HEK293 (cell line): ENCODE data around the gene TCEAL3.

Experiments
- CTCF ChIA-PET: fragments of 350-600 bp; formaldehyde crosslinking; extraction: SDS; loops from one replicate; lab custom pipeline; 2021; ENCODE audit warnings: antibody characterized with exemption; lab: Yijun Ruan, JAX
- POLR2A ChIA-PET: fragments of 300-600 bp; formaldehyde crosslinking; extraction: SDS; loops from one replicate; lab custom pipeline; 2020; ENCODE audit warnings: antibody characterized with exemption, inconsistent platforms; lab: Yijun Ruan, JAX
- H3K27ac ChIP-seq: fragments of 200-500 bp; sonication (Bioruptor generic); 2 replicates; pipeline ENCODE4 v1.5.1; 2014; ENCODE audit warnings: low read depth, low read length, control low read depth, inconsistent platforms; ENCODE audit errors: extremely low read depth
- H3K36me3 ChIP-seq, 2 experiments: fragments of 200-500 bp in 1 of 2; sonication (Bioruptor generic) in 1 of 2; 1 replicate in 1 of 2; 2 replicates in 1 of 2; pipeline ENCODE4 v1.5.1; 2014 to 2017; ENCODE audit warnings: inconsistent platforms in 2 of 2, low read length in 2 of 2; ENCODE audit not compliant: control insufficient read depth in 2 of 2, insufficient read depth in 1 of 2
- H3K4me1 ChIP-seq: fragments of 200-500 bp; sonication (Bioruptor generic); 2 replicates; pipeline ENCODE4 v1.5.1; 2014; ENCODE audit warnings: mild to moderate bottlenecking, low read length, inconsistent platforms; ENCODE audit not compliant: control insufficient read depth, insufficient read depth
- H3K4me3 ChIP-seq: 2 replicates; pipeline ENCODE4 v1.5.1; 2011; ENCODE audit warnings: low read depth, mild to moderate bottlenecking, control low read depth, low read length, moderate library complexity
- H3K9me3 ChIP-seq: fragments of 200-500 bp; sonication (Bioruptor generic); 2 replicates; pipeline ENCODE4 v1.5.1; 2014; ENCODE audit warnings: low read depth, low read length, inconsistent platforms; ENCODE audit not compliant: control insufficient read depth, insufficient read depth
- BCL11A ChIP-seq: fragments of 450-650 bp; formaldehyde crosslinking; IDR thresholded peaks from 2 replicates; pipeline ENCODE4 v1.5.1; 2016; ENCODE audit warnings: low read depth, missing biosample characterization, missing genetic modification characterization
- FEZF1 ChIP-seq: fragments of 450-650 bp; formaldehyde crosslinking; IDR thresholded peaks from 2 replicates; pipeline ENCODE4 v1.5.1; 2016; ENCODE audit warnings: missing biosample characterization, missing genetic modification characterization
- GLI2 ChIP-seq: fragments of 450-650 bp; formaldehyde crosslinking; IDR thresholded peaks from 2 replicates; pipeline ENCODE4; 2017; ENCODE audit warnings: missing biosample characterization, missing genetic modification characterization, low read depth, borderline replicate concordance
- KLF16 ChIP-seq: fragments of 450-650 bp; formaldehyde crosslinking; IDR thresholded peaks from 2 replicates; pipeline ENCODE4 v1.5.1; 2017; ENCODE audit warnings: missing biosample characterization, missing genetic modification characterization
- PBX3 ChIP-seq: sonication (generic); formaldehyde crosslinking; IDR thresholded peaks from 2 replicates; pipeline ENCODE4 v1.8.1; 2022; ENCODE audit warnings: mild to moderate bottlenecking, moderate library complexity, missing genetic modification reagents
- RBAK ChIP-seq: fragments of 450-650 bp; formaldehyde crosslinking; IDR thresholded peaks from 2 replicates; pipeline ENCODE4 v1.5.1; 2016; ENCODE audit warnings: missing biosample characterization, missing genetic modification characterization
- SP7 ChIP-seq: fragments of 450-650 bp; formaldehyde crosslinking; IDR thresholded peaks from 2 replicates; pipeline ENCODE4 v1.5.1; 2016; ENCODE audit warnings: missing biosample characterization, missing genetic modification characterization
- TCF7L2 ChIP-seq: IDR thresholded peaks from 2 replicates; pipeline ENCODE4 v1.6.1; 2011; ENCODE audit warnings: low read depth, mild to moderate bottlenecking, inconsistent platforms, low read length, moderate library complexity, borderline replicate concordance
- YY1 ChIP-seq: fragments of 450-650 bp; formaldehyde crosslinking; IDR thresholded peaks from 2 replicates; pipeline ENCODE4 v1.5.1; 2018; ENCODE audit warnings: missing biosample characterization, missing genetic modification characterization
- ZEB2 ChIP-seq: fragments of 450-650 bp; formaldehyde crosslinking; IDR thresholded peaks from 2 replicates; pipeline ENCODE4 v1.5.1; 2016; ENCODE audit warnings: missing biosample characterization, missing genetic modification characterization
- ZNF112 ChIP-seq: fragments of 450-650 bp; formaldehyde crosslinking; IDR thresholded peaks from 2 replicates; pipeline ENCODE4 v1.5.0; 2017; ENCODE audit warnings: missing biosample characterization, missing genetic modification characterization
- ZNF121 ChIP-seq: fragments of 450-650 bp; formaldehyde crosslinking; IDR thresholded peaks from 2 replicates; pipeline ENCODE4 v1.5.1; 2016; ENCODE audit warnings: missing biosample characterization, missing genetic modification characterization
- ZNF174 ChIP-seq: fragments of 450-650 bp; formaldehyde crosslinking; IDR thresholded peaks from 2 replicates; pipeline ENCODE4 v1.5.0; 2017; ENCODE audit warnings: missing biosample characterization, mild to moderate bottlenecking, missing genetic modification characterization
- ZNF24 ChIP-seq: fragments of 450-650 bp; formaldehyde crosslinking; IDR thresholded peaks from 2 replicates; pipeline ENCODE4 v1.5.1; 2016; ENCODE audit warnings: missing biosample characterization, missing genetic modification characterization
- ZNF292 ChIP-seq: fragments of 450-650 bp; formaldehyde crosslinking; IDR thresholded peaks from 2 replicates; pipeline ENCODE4 v1.5.1; 2016; ENCODE audit warnings: low read depth, missing biosample characterization, missing genetic modification characterization, borderline replicate concordance
- ZNF324 ChIP-seq: fragments of 450-650 bp; formaldehyde crosslinking; IDR thresholded peaks from 2 replicates; pipeline ENCODE4 v1.5.1; 2016; ENCODE audit warnings: missing biosample characterization, missing genetic modification characterization
- ZNF354C ChIP-seq: fragments of 450-650 bp; formaldehyde crosslinking; IDR thresholded peaks from 2 replicates; pipeline ENCODE4 v1.5.1; 2016; ENCODE audit warnings: missing biosample characterization, missing genetic modification characterization, low read depth, borderline replicate concordance
- ZNF416 ChIP-seq: fragments of 450-650 bp; formaldehyde crosslinking; IDR thresholded peaks from 2 replicates; pipeline ENCODE4 v1.5.1; 2016; ENCODE audit warnings: missing biosample characterization, missing genetic modification characterization
- ZNF544 ChIP-seq: fragments of 450-650 bp; formaldehyde crosslinking; IDR thresholded peaks from 2 replicates; pipeline ENCODE4 v1.5.0; 2017; ENCODE audit warnings: missing biosample characterization, missing genetic modification characterization
- ZNF600 ChIP-seq: fragments of 450-650 bp; formaldehyde crosslinking; IDR thresholded peaks from 2 replicates; pipeline ENCODE4 v1.5.1; 2016; ENCODE audit warnings: missing biosample characterization, missing genetic modification characterization
- ZNF654 ChIP-seq: fragments of 450-650 bp; formaldehyde crosslinking; IDR thresholded peaks from 2 replicates; pipeline ENCODE4 v1.5.1; 2016; ENCODE audit warnings: low read depth, missing biosample characterization, missing genetic modification characterization
- ZNF658 ChIP-seq: fragments of 450-650 bp; formaldehyde crosslinking; IDR thresholded peaks from 2 replicates; pipeline ENCODE4; 2016; ENCODE audit warnings: missing biosample characterization, missing genetic modification characterization
- TF ChIP-seq, protein P1 (sequence below): fragments of 450-650 bp; formaldehyde crosslinking; conservative IDR thresholded peaks from 2 replicates; pipeline ENCODE4 v1.5.1; 2016; ENCODE audit warnings: low read depth, missing biosample characterization, missing genetic modification characterization

TCEAL3 gene

GRCh38 chrX:103613362-103613890 is 5.7 kb downstream of the TCEAL3 start:
- H3K36me3 ChIP-seq = peaks cover 0 to 7% of the 10 kb centered on the region in 2 experiments; a peak in 1 of 3 replicates
- no peak overlapping the region for H3K27ac ChIP-seq
- no peaks in the 10 kb centered on the region for H3K4me1 ChIP-seq

DNA sequence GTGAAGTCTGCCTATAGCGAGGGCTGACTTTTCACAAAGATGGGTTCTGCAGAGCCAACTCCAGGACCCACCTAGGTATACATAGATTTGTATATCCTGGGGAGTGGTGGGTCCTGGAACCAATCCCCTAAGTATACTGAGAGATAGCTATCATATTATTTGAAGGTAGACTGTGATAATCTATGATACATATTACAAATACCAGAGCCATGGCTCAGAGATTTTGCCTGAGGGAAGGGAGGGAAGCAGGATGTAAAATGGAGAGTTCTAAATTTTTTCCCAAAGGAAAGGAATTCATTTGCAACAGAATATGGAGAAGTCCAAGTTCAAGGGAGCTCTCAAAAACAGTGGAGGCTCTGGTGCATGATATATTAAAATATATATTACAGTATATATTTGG is 7.2 kb downstream of the TCEAL3 start:
- Histone ChIP-seq H3K27ac (no peak overlapping the region), H3K36me3 (peaks cover 0 to 5% of the 10 kb centered on the region in 2 experiments; a peak in 1 of 3 replicates), H3K4me3 (no peak overlapping the region), H3K4me1 (no peaks in the 10 kb centered on the region), H3K9me3 (no peaks in the 10 kb centered on the region)
- ChIA-PET POLR2A (interaction anchor here (1.0 kb wide), 1 partner anchor 15 kb away, joined by 3 read pairs; no protein-coding TSS in a partner anchor), CTCF (interaction anchor here (0.6 kb wide), 1 partner anchor 303 kb away, joined by 3 read pairs; no protein-coding TSS in a partner anchor)
- no peak for TF ChIP-seq ZNF292 (tag by site-specific recombination)
- no peak for TF ChIP-seq ZNF174 (tag by site-specific recombination)
- TF ChIP-seq ZNF600 = no peak
- TF ChIP-seq ZNF112 (tag by site-specific recombination) = no peak
- TF ChIP-seq ZNF416 (tag by site-specific recombination) = no peak
- TF ChIP-seq SP7 (tag by site-specific recombination) = no peak
- no peak for TF ChIP-seq ZNF354C (tag by site-specific recombination)
- no peak for TF ChIP-seq ZNF658 (tag by site-specific recombination)
- TF ChIP-seq ZNF324 = no peak
- TF ChIP-seq TCF7L2 = no peak
- TF ChIP-seq ZNF121 (tag by site-specific recombination) = no peak
- no peak for TF ChIP-seq GLI2
- no peak for TF ChIP-seq PBX3 (CRISPR knock-in tag)
- no peak for TF ChIP-seq YY1 (tag by site-specific recombination)
- TF ChIP-seq FEZF1 (tag by site-specific recombination) = no peak
- TF ChIP-seq ZNF654 (tag by site-specific recombination) = no peak
- TF ChIP-seq, protein P1, sequence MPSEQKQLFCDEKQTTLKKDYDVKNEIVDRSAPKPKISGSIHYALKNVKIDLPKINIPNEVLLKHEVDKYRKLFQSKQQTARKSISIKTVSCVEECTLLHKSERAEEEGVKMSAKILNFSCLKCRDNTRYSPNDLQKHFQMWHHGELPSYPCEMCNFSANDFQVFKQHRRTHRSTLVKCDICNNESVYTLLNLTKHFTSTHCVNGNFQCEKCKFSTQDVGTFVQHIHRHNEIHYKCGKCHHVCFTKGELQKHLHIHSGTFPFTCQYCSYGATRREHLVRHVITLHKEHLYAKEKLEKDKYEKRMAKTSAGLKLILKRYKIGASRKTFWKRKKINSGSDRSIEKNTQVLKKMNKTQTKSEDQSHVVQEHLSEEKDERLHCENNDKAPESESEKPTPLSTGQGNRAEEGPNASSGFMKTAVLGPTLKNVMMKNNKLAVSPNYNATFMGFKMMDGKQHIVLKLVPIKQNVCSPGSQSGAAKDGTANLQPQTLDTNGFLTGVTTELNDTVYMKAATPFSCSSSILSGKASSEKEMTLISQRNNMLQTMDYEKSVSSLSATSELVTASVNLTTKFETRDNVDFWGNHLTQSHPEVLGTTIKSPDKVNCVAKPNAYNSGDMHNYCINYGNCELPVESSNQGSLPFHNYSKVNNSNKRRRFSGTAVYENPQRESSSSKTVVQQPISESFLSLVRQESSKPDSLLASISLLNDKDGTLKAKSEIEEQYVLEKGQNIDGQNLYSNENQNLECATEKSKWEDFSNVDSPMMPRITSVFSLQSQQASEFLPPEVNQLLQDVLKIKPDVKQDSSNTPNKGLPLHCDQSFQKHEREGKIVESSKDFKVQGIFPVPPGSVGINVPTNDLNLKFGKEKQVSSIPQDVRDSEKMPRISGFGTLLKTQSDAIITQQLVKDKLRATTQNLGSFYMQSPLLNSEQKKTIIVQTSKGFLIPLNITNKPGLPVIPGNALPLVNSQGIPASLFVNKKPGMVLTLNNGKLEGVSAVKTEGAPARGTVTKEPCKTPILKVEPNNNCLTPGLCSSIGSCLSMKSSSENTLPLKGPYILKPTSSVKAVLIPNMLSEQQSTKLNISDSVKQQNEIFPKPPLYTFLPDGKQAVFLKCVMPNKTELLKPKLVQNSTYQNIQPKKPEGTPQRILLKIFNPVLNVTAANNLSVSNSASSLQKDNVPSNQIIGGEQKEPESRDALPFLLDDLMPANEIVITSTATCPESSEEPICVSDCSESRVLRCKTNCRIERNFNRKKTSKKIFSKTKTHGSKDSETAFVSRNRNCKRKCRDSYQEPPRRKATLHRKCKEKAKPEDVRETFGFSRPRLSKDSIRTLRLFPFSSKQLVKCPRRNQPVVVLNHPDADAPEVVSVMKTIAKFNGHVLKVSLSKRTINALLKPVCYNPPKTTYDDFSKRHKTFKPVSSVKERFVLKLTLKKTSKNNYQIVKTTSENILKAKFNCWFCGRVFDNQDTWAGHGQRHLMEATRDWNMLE (tag by site-specific recombination) = no peak

More at GRCh38 chrX:103613362-103613890, 5.7 kb downstream of the TCEAL3 start:
- TF ChIP-seq RBAK (tag by site-specific recombination) (no peak), KLF16 (tag by site-specific recombination) (no peak), ZNF24 (no peak), ZNF544 (tag by site-specific recombination) (no peak), BCL11A (no peak), ZEB2 (no peak)
- TF ChIP-seq, all 188 proteins: peak for 0
- Histone ChIP-seq H3K4me3 (no peak overlapping the region), H3K9me3 (no peaks in the 10 kb centered on the region)
- CTCF ChIA-PET = interaction anchor here (0.6 to 0.9 kb wide), 2 partner anchors 17 to 296 kb away, joined by 4 read pairs; no protein-coding TSS in a partner anchor
- POLR2A ChIA-PET = no interaction called here
